ENCODE data around the gene NAA60.

DNA sequence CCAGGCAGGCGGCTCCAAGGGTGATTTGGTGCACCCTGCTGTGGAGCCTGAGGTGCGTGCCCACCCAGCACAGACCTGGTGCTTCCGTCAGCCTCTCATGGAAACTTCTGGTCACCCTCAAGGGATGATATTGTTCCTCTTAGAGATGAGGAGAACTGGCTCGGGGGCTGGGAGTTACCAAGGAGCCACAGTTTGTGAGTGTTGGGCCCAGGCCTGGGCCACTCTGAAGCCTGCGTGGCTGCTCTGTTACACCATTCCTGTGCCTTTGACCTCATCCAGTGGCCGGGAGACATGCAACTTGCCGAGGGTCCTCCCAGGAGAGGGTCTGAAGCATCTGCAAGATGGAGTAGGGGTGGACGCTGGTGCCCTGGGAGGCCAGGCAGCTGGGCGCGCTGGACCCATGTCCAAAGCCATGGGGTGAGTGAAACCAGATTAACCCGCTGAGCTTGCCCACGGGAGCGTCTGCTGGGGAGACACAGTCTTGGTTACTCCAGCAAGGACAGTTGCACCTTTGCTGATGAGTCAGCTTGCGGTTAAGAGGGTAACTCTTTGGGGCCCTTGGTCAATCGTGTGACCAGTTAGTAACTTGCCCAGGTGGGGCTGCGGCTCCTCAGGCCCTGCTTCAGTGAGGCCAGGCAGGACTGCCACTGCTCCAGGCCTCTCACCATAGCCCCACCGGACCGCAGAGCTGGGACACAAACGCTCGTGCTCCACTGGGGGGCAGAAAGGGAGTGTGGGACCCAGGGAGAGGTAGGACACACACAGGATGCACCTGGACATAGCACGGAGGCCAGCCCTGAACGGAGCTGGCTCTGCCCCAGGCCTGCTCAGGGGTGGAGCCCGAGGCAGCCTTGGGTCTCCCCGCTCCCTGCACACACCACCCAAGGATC, 44.3 kb downstream of the NAA60 start:
- TF ChIP-seq, protein P1, sequence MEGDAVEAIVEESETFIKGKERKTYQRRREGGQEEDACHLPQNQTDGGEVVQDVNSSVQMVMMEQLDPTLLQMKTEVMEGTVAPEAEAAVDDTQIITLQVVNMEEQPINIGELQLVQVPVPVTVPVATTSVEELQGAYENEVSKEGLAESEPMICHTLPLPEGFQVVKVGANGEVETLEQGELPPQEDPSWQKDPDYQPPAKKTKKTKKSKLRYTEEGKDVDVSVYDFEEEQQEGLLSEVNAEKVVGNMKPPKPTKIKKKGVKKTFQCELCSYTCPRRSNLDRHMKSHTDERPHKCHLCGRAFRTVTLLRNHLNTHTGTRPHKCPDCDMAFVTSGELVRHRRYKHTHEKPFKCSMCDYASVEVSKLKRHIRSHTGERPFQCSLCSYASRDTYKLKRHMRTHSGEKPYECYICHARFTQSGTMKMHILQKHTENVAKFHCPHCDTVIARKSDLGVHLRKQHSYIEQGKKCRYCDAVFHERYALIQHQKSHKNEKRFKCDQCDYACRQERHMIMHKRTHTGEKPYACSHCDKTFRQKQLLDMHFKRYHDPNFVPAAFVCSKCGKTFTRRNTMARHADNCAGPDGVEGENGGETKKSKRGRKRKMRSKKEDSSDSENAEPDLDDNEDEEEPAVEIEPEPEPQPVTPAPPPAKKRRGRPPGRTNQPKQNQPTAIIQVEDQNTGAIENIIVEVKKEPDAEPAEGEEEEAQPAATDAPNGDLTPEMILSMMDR (IDR thresholded peaks at IDR 0.05 in 8 of 11, conservative IDR thresholded peaks at IDR 0.05 in 3 of 11): no peak
- TF ChIP-seq POLR2AphosphoS5 (IDR thresholded peaks at IDR 0.05): peak in 2 of 3 donors; percentile 48 to 61
- TF ChIP-seq POLR2A (IDR thresholded peaks at IDR 0.05): no peak
